GM12801 (cell line): ENCODE measurements around the gene LRRC8C.

Experiments used
- TF ChIP-seq, protein P1 (sequence below): IDR thresholded peaks from one replicate; pipeline ENCODE4 v1.5.1; 2011; ENCODE audit warnings: control low read depth; ENCODE audit not compliant: insufficient read length; ENCODE audit errors: extremely low read depth

The LRRC8C gene

DNA sequence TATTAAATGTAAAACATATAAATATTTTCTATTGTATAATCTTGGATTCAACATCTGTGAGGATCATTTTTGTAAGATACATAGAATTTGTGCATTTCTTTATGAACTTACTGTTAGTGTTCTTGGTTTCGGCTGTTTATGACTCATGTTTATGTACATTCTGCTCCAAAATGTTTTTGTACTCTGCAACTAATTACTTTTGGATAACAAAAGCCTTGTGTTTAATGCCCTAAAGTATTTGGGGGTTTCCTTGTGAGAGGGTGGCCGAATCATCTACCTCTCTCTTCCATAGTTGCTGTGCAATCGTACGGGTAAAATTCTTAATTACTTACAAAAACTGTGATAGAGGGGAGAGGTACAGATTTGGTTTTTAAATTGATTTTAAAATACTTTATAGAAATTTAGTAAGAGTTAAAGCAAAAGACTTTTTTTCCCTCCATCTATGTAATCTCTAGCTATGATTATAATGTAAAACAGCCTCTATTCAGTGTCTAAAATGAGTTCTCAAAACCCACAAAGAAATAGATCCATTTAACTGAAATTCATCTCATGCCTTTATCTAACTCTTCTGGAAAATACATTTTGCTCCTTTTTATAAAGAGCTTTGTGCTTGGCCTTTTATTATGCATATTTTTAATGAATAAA is 38.7 kb upstream of the LRRC8C start:
- TF ChIP-seq, protein P1, sequence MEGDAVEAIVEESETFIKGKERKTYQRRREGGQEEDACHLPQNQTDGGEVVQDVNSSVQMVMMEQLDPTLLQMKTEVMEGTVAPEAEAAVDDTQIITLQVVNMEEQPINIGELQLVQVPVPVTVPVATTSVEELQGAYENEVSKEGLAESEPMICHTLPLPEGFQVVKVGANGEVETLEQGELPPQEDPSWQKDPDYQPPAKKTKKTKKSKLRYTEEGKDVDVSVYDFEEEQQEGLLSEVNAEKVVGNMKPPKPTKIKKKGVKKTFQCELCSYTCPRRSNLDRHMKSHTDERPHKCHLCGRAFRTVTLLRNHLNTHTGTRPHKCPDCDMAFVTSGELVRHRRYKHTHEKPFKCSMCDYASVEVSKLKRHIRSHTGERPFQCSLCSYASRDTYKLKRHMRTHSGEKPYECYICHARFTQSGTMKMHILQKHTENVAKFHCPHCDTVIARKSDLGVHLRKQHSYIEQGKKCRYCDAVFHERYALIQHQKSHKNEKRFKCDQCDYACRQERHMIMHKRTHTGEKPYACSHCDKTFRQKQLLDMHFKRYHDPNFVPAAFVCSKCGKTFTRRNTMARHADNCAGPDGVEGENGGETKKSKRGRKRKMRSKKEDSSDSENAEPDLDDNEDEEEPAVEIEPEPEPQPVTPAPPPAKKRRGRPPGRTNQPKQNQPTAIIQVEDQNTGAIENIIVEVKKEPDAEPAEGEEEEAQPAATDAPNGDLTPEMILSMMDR: no peak

GRCh38 chr1:89596698-89597097 is 36.2 kb upstream of the LRRC8C start:
- TF ChIP-seq, protein P1: no peak

GRCh38 chr1:89598450-89599331 is 34.2 kb upstream of the LRRC8C start:
- TF ChIP-seq, protein P1: no peak

DNA sequence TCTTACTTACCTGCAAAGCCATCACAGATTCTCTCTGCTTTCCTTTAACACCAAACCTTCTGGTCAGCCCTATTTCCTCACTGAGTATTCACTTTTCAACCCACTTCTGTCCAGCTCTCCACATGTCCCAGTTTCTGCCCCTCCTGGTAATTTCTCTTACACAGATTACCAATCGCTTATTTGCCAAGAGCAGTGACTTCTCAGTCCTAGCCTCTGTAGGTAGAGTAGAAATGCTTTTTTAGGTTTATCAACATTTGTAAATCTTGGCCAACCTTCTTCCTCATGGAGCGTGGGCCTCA is 33.6 kb upstream of the LRRC8C start:
- TF ChIP-seq, protein P1: no peak

DNA sequence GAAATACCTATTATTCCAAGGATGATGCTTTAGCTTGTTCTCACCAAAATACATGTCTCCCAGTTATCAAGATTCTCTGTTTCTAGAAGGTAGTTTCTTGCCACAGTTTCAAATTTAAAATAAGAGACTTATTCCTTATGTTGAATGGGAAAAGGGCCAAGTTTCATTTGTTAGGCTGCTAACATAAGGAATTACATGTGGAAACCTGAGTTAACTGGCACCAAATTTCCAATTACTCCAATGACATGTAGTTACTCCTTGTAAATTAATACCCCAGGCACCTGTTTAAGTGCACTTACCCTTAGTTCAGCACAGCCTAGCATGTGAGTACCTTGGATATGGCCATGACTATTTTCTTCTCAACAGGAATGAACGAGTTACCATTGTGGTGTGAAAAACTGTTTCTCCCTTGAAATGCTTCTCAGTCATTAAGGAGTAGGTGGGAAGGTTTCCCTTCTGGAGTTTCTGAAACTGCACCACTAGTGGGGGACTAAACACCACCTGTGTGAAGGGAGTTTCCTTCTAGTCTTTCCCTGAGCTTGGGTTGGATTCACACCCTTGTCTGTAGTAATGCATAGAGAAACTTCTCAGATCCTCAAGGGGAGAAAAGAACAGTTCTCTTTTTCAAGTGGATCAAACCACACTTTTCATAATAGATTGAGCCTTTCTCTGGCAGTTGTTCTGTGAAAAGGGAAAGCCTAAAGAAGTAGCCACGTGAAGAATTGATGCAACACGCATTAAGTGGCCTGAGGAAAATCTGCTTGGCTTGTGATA is 32.3 kb upstream of the LRRC8C start:
- TF ChIP-seq, protein P1: no peak

DNA sequence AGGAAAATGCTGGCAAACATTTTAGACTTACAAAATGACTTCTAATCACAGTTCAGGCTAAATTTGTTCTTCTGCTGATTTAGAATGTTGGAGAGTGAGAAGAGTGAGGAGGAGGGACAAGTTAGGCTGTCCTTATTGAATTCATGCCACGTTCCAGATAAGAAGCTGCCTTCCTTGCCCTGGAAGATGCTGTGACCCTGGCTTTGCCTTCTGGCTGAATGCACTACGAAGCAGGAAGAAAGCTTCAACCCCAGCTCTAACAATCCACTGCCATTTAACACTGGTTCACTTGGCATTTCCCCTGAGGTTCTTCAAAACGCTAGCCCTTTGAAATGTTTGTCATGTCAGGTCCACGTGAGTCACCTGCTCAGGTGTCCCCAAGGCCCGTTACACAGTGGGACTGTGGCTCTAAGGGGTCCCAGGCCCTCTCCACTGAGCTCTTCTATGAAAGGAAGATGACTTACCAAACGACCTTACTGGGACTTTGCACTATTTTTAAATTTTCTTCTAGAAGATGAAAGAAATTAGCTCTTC is 30.0 kb upstream of the LRRC8C start:
- TF ChIP-seq, protein P1: no peak
